Panc1 (cell line): Measurements from ENCODE around the gene INS.

Experiments
- POLR2AphosphoS5 ChIP-seq: IDR thresholded peaks from 2 replicates; pipeline ENCODE4 v1.6.1; 2012; ENCODE audit warnings: mild to moderate bottlenecking, low read depth, low read length, moderate library complexity
- SIN3A ChIP-seq: IDR thresholded peaks from 2 replicates; pipeline ENCODE4 v1.6.1; 2012; ENCODE audit warnings: low read depth, mild to moderate bottlenecking, low read length, moderate library complexity, borderline replicate concordance; ENCODE audit not compliant: insufficient read depth
- TCF7L2 ChIP-seq: IDR thresholded peaks from 2 replicates; pipeline ENCODE4 v1.6.1; 2011; ENCODE audit warnings: mild to moderate bottlenecking, low read depth, low read length, inconsistent platforms
- TF ChIP-seq, protein P1 (sequence below): fragments of 450-650 bp; IDR thresholded peaks from 2 replicates; pipeline ENCODE4 v1.5.1; 2017; ENCODE audit warnings: mild to moderate bottlenecking
- TF ChIP-seq, protein P2 (sequence below), 2 experiments: IDR thresholded peaks; 2 replicates each; pipeline ENCODE4 v1.6.1; 2011 to 2012; ENCODE audit warnings: low read depth in 2 of 2, control low read depth in 1 of 2, low read length in 1 of 2, mild to moderate bottlenecking in 1 of 2, moderate library complexity in 1 of 2; ENCODE audit not compliant: insufficient read depth in 1 of 2

DNA sequence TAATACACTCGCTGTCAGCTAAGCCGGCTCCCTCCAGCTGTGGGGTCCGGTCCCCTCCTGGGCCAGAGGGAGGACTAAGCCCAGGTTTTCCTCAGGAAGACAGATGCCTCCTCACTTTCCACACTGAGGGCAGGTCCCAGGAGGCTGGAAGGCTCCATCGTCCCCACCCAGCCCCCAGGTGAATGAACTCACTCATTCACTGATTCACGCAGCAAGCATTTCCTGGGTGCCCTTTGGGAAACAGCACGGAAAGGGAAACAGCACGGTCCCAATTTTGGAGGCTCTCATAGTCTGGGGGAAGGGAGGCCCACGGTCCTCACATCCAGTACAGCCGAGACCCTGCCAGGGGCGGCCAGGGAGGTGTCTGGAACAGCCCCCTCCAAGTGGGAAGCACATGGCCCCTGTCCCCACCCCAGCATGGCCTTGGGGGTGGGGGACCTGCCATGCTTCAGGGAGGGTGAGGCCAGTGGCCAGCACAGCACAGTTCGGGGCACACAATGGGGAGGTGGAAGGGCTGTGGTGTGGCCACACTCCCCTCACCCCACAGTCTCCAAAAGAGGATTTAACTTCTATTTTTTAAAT, 19.9 kb upstream of the INS start:
- TF ChIP-seq, protein P1, sequence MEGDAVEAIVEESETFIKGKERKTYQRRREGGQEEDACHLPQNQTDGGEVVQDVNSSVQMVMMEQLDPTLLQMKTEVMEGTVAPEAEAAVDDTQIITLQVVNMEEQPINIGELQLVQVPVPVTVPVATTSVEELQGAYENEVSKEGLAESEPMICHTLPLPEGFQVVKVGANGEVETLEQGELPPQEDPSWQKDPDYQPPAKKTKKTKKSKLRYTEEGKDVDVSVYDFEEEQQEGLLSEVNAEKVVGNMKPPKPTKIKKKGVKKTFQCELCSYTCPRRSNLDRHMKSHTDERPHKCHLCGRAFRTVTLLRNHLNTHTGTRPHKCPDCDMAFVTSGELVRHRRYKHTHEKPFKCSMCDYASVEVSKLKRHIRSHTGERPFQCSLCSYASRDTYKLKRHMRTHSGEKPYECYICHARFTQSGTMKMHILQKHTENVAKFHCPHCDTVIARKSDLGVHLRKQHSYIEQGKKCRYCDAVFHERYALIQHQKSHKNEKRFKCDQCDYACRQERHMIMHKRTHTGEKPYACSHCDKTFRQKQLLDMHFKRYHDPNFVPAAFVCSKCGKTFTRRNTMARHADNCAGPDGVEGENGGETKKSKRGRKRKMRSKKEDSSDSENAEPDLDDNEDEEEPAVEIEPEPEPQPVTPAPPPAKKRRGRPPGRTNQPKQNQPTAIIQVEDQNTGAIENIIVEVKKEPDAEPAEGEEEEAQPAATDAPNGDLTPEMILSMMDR = no peak
- TF ChIP-seq, protein P2, sequence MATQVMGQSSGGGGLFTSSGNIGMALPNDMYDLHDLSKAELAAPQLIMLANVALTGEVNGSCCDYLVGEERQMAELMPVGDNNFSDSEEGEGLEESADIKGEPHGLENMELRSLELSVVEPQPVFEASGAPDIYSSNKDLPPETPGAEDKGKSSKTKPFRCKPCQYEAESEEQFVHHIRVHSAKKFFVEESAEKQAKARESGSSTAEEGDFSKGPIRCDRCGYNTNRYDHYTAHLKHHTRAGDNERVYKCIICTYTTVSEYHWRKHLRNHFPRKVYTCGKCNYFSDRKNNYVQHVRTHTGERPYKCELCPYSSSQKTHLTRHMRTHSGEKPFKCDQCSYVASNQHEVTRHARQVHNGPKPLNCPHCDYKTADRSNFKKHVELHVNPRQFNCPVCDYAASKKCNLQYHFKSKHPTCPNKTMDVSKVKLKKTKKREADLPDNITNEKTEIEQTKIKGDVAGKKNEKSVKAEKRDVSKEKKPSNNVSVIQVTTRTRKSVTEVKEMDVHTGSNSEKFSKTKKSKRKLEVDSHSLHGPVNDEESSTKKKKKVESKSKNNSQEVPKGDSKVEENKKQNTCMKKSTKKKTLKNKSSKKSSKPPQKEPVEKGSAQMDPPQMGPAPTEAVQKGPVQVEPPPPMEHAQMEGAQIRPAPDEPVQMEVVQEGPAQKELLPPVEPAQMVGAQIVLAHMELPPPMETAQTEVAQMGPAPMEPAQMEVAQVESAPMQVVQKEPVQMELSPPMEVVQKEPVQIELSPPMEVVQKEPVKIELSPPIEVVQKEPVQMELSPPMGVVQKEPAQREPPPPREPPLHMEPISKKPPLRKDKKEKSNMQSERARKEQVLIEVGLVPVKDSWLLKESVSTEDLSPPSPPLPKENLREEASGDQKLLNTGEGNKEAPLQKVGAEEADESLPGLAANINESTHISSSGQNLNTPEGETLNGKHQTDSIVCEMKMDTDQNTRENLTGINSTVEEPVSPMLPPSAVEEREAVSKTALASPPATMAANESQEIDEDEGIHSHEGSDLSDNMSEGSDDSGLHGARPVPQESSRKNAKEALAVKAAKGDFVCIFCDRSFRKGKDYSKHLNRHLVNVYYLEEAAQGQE (IDR thresholded peaks at IDR 0.05; ENCODE audit: insufficient read depth in 1 of 2, low read depth in 2 of 2, low read length in 1 of 2) = no peak
- no peak for TF ChIP-seq POLR2AphosphoS5
- no peak for TF ChIP-seq SIN3A
- TF ChIP-seq TCF7L2 = no peak
